Fibroblast of skin of right biceps (primary cell): ENCODE measurements around the gene TIGAR.

Source experiments
- DNase-seq: peaks from one replicate; pipeline ENCODE4 v3.0.0-alpha.2; 2013

Gene TIGAR

DNA sequence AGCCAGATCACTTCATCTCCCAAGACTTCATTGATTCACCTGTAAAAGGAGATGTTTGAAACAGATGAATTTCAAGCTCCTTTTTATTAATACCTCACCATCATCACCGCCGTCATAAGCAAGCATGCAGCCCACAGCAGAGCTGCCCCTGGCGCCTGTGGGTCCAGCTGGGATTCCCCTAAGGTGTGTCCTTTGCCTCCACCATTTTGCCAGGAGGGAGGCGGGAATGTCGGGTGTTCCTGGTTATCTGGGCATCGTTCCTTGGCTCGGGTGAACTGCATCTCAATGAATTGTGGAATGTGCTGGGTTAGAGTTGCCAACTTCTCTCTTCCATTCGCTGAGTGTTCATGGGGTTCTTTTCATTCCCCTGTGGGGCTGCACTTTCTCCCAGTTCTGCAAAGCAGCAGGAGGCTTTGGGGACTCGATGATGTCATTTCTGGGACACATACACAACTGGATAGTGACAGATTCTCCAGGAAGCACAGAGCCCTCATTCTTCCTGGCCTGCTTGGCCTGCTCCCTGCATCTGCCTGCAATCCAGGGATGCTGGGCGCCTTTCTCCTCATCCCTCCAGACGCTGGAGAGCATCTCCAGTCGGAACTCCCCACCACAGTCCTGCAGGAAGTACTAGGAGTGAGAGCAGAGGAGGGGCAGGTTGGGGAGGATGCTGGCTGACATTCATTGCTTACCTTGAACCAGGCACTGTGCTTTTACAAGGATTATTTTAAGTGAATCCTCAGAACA, 37.3 kb upstream of the TIGAR start:
- DNase-seq, result no peak

DNA sequence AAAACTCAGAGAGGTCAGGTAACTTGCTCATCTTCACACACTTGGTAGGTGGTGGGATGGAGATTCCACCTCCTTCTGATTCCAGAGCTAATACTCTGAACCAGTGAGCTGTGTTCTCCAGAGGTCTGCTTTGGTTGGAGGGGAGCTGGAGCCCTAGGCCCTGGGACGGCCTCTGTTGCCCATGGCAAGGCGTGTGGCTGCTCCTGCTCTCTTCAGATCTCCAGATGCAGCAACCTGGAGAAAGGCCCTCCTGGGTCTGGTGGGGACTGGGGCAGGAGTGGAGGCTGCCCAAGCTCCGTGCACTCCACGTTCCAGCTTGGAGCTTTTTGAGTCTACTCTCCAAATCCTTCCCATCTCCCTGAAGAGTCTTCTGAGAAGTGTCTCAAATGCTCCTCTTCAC, 36.7 kb upstream of the TIGAR start:
- DNase-seq, result no peak

DNA sequence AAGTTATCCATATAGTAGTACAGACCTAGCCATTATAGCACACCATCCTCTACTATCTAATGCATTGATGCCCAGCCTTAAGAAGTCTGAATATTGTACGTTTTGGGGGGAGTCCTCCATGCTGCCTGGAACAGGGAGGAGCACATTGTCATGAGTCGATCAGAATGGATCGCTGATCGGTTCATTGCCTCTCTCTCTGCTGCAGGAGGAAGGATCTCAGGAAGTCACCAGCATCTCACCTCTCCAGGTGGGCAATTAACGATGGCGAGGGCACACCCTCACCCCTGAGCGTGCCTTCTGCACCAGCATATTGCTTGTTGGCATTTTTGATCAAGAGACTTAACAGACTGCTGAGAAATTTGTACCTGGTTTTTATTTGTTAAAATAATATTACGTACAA, 35.9 kb upstream of the TIGAR start:
- no peak for DNase-seq

DNA sequence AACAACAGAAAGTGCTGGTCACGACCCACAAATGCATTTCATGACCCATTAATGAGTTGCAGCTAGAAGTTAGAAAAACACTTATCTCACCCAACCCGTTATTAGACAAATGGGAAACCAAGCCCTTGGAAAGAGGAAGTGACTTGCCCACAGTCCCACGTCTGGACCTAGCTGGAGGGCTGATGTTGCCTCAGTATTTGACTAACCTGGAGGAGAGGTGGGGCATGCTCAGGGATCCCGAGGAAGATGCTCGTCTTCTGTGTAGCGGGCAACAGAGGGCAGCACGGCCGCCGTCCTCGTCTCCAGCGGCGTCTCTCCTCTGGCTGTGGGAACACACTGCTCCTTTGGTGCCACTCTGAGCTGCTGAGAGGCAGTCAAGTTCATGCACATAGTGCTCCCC, 34.8 kb upstream of the TIGAR start:
- no peak for DNase-seq

DNA sequence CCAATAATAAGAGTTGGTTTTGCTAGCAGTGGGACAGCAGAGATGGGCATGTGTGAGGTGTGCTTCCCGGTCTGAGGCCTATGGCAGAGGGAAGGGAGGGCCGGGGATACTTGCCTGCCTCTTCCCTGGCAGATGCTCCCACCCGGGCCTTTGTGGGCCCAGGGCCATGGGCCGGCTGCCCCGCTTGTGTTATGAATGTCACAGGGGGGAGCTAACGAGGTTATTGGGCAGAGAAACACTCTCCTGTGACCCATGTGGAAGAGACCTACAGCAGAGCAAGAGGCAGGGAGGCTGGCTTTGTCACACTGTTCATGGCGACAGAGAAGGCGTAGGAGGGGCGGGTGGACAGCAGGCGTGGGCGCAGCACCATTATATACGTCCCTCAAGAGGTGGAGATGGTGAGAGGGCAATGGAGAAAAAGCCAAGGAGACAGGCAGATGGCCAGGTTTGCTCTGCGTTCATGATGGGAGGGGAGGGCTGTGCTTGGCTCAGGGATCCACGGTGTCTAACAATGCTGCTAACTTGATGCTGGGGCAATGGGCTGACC, 34.2 kb upstream of the TIGAR start:
- no peak for DNase-seq

DNA sequence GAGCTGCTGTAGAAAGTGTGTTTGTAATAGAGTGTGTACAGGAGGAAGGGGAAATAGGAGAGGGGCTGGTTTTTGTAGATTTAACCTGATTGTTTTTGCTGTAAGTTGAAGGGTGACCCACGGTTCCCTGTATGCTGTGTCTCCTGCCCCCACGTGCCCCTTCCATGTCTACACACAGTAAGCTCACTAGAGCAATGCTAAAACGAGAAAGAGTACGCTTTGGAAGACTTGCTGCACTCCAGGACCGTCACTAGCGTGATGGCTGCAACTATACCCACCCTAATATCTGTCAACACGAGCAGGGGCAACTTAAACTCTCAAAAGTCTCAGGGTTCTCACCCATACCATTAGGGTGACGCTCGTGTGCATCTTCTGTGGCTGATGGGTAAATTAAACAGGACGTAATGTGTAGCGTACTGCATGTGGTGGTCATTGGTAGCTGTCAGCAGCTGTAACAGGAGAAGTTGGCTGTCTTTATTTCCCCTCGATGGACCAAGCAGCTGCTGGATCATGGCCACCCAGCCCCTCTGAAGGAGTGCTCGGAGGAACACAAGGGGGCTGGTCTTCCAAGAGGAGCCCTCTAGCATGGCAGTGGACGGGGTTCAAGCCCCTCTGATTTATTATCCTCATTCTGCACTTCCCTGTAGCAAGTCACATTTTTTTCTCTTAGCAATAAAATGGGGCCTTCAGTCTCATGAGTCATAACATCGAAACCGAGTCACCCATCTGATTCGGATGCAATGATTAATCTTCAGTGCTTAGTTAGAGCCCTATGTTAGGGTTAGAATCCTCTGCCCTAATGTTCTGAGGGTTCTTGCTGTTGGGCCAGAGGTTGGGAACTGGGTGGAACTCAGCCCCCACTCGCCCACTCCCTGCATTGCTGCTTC, 33.4 kb upstream of the TIGAR start:
- peak; percentile 51 for DNase-seq

DNA sequence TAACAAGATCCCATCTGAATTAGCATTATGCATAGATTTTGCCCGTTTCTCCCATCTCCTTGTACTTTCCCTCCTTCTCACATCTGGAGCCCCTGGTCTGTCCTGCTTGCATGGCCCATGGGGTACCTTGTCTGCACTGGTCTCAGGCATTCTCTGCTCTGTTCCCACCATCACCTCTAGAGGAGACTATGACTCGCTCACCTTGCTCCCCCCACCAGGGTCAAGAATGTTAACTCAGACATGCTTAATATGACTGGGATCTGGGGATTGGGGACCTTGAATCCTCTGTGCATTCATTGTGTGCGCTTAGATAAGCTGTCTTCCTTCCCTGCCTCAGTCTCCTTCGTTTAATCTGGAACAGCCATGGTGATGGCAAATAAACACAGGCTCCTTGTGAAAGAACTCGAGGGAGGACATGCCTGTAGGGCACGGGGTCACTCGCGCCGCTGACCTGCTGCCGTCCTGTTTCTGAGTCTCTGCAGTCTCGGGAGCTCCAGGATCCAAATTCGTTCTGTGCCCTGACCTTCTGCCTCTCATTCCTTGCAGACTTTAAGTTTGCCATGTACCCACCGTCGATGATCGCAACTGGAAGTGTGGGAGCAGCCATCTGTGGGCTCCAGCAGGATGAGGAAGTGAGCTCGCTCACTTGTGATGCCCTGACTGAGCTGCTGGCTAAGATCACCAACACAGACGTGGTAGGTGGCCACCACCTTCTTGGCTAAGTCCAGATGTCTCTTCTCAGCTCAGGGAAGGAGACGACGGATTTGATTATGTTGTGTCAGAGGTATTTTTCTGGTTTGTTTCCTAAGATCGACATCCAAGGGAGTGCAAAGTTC, 32.5 kb upstream of the TIGAR start:
- DNase-seq, result no peak

DNA sequence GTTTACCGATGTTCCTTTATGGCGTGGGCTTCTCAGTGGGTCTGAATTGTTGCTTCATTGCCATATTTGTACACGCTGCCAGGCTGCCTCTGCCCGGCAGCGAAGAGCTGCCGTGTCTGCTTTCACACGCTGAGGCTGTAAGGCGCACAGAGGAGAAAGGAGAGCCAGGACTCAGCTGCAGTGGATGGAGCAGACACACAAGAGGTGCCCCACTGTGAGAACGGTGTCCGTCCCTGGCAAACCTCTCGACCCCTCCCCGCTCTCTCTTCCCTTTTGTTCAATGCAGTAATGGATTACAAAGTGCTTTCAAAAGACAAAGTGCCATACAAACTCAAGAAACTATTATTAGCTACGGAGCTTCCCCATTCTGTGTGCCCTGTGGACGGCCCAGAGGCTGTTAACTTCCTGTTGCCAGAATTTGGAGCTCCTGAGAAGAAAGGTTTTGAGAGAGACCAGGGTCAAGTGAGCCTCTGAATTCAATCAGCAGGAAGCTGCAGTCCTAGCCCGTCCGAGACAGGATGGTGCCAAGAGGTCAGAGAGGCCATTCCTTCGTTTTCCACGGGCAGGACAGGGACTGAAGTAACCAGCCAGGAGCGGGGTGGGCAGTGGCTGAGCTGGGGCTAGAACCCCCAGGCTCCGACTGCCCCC, 31.7 kb upstream of the TIGAR start:
- DNase-seq, result no peak

DNA sequence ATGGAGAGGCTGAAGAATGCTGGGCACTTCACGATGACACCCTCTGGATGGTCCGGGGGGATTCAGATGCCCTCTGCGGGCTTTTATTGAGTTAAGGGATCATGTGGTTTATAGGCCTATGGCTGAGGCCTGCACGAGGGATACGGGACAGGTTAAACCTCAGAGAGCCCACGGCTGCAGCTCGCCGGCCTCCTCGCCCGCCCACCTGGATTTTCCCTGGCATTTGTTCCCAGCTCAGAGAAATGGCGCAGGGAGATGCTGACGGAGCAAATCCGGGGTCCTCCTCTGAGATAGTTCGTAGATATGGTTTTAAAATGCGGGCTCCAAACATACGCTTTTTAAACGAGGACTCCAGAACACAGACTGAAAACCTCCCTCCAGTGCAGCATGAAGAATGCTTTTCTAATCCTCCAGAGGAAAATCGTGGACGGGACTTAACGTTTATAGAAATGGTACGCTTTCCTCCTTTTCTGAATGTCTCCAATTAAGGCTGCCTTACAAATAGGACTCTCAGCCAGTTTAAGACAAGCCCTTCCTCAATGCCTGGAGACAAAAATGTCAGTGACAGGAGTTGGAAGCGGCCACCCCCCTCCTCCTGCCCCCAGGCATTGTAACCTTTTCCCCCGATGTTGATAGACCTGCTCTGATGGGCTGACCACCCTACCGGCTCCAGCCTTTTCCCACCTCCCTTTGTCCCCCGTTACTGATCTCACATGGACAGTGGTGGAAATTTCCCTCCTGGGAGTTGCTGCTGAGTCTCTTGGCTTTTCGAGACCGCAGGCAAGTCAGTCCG, 30.8 kb upstream of the TIGAR start:
- DNase-seq, result no peak

DNA sequence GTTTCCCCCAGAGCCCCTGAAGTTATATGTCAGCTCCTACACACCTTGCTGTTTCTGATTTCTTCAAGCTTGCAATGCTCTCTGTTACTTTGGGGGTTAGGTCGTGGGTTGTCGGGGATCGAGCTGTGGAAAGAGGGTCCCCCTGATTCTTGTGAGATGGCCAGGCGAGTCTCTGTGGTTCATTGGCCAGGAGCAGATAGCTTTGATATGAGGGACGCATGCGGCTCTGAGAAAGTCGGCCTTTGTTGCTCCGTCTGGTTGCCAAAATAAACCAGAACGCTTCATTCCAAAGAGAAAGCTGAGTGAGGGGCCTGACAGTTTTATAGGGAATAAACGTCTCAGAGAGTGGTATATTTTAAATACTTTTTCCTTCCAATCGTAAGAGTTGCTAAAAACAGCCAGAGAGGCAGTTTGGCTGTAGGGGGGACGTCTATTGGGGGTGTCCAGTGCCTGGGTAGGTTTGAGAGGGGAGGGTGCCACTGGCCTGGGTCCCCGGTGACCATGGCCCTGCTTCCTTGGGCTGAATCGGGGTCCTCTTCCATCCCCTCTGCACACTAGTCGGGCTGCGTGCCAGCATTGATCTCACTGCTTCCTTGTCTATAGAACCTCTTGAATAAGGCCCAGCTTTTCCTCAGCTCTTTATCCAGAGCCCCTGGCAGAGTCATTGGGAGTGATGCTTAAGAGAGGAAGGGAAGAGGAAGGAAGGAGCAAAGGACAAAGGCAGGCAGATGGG, 28.5 kb upstream of the TIGAR start:
- no peak for DNase-seq

DNA sequence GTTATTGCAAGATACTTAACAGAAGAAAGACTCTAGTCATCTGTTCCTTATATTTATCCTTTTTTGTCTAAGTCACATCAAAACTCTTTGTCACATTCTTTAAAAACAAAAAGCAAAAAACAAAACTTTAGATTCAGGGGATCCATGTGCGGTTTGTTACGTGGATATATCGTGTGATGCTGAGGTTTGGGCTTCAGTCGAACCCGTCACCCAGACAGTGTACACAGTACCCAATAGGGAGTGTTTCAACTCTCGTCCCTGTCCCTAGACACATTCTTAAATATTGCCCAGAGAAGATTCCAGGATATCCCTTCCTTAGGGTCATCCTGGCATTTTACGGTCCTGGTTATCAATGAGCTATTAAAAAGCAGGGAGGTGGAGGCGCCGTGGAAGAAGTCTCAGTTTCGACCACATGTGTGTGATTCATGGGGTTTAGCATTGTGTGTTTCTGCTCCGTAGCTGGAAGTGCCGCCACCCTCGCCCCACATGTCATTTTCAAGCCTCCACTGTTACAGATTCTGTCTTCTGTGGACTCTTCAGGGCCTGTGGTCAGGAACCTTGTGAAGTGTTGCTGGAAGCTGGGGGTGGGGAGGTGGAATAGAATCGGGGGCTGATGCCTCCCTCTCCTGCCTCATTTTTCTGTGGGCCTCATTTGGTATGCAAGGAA, 27.6 kb upstream of the TIGAR start:
- no peak for DNase-seq

DNA sequence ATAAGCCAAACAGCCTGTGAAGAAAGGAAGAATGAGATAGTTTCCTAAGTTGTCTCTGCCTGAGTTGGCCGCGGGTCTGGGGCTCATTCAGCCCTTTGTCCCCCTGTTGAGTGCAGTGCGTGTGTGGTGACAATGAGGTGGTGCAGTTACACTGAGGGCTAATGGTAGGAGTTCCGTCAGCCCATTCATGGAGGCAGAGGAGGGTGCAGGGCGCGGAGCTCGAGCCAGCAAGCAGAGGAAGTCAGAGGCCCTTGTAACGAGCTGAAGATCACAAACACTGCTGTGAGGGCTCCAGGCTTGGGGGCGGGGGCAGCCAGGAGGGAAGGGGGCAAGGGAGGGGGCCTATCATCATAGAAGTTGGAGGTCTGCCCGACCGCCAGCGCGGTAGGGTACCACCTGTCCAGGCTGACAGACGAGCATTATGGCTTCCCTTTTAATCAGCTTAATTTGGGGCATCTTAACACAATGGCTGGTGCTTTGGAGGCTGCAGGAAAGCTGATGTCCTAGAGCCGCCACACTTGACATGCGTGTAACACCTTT, 27.0 kb upstream of the TIGAR start:
- no peak for DNase-seq

DNA sequence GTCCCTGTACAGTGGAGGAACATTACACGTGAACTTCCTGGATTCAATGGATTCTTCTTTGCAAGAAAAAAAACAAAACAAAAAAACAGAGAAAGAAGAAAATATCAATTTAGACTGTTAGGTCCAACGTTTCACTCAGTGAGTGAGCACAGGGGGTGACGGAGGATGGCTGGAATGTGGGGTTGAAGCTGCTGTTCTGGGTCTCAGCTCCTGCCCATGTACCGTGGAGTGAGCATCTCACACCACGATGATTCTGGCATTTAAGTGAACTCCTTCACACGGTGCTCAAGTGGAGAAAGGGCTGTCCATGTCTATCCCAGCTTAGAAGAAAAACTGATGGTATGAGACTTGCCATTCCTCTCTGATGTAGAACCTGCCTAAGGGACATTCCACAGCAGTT, 24.3 kb upstream of the TIGAR start:
- no peak for DNase-seq

DNA sequence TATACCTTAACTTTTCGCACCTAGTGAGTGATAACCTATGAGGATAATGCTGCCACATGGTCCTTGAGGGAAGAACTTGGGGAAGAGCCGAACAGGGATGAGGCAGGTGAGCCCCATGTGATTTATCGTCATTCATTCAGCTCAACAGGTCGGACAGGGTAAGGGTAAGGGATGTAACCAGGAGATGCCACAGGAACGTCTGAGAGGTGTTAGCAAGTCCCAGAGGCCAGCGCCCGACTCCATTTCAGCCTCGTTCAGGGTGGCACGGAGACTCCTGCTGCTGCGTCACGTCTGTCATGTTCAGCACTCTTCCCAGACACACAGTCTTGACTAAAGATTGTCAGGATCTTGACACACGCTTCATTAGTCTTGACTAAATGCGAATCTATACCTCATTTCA, 23.4 kb upstream of the TIGAR start:
- DNase-seq, result no peak

DNA sequence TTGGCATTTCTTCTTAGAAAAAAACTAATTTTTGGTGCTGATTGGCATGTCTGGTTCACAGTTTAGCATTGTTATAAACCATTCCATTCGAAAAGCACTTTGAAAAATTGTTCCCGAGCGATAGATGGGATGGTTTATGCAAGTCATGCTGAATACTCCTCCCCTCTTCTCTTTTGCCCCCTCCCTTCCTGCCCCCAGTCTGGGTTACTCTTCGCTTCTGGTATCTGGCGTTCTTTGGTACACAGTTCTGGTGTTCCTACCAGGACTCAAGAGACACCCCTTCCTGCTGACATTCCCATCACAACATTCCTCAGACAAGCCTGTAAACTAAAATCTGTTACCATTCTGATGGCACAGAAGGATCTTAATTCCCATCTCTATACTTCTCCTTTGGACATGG, 20.1 kb upstream of the TIGAR start:
- no peak for DNase-seq

DNA sequence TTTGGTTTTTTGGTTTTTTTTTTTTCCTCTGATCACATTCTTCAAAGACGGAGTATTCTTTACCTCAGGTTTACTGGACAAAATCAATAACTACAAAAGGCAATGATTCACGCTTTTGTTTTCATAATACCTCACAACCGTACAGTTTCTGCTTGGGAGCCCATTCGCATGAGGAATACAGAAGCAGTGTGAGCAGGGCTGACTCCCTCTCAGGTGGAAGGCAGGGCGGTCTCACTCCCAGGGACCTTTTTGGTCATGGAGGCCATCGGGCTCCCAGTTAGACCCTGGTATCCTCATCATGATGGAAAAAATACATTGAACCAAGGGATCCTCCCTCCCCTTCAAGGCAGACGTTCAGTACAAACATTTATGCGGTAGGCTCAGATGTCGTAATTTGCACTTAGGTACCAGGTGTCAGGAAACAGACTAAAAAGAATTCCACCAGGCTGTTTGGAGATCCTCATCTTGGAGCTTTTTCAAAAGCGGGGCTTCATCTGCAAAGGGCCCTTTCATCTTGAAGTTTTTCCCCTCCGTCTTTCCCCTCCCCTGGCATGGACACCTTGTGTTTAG, 19.0 kb upstream of the TIGAR start:
- DNase-seq, result no peak

DNA sequence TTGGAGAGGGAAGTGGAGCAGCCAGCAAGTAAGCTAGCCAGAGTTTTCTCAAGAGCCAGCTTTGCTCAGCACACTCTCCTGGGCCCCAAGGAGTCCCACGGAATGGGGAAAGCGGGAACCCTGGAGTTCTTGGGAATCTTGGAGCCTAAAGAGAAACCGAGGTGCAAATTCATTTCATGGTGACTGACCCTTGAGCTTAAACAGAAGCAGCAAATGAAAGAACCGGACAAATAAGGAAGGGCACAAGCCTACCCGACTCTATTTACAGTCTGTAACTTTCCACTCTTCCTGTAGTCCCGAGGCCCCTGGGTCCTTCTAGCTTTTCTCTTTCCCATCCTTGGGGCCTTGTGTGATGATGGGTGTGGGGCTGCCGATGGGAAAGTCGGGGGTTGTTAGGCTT, 18.1 kb upstream of the TIGAR start:
- no peak for DNase-seq

DNA sequence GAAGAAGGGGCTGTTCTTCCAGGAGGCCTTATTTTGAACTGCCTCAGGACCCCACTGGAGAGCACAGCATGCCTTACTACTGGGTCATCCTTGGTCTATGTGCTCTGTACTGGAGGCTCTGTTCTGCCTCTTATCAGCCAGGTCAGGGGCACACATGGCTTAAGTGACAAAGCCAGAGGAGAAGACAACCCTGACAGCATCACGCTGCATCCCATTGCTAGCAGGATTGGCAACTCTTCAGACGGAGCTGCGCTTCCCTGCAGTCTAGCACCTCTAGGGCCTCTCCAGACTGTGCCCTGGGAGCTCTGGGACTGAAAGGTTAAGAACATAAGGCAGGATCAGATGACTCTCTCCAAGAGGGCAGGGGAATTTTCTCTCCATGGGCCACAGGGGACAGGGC, 17.3 kb upstream of the TIGAR start:
- no peak for DNase-seq

DNA sequence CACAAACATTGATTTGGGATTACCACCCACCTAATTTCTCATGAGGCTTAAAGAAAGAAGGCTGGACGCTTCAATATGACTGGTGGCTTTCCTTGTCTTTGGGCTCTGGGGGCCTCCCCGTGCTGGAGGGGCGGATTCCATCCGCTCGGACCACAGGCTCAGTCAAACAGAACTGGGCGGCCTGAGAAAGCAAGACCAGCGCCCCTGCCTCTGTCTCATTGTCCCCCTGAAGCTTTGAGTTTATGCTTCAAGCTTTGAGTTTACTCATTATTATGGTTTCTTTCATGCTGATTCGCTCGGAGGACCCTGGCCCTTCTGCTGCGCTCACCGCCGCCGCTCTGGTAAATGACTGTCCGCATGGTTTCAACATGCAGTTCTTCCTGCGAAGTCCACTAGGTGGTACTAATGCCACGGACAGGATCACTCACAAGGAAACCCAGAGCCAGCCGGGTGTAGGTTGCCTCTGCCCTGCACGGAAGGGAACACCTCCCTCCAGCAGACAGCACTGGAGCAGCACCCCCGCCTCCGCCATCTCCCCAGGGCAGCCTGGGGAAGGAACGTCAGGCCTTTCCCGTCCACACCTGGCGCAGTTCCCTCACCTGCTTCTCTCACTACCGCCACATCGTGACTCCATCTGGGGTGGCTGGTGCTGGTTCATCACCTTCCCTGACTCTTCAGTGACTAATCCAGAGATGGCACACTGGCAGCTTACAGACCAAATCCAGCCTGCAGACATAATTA, 13.2 kb upstream of the TIGAR start:
- peak; percentile 65 for DNase-seq
